HFF-Myc (cell line): Measurements from ENCODE around the gene MARVELD3.
"Not testable (repeated sequence)": the region's sequence is repeated elsewhere in the genome, so short reads cannot be mapped to it uniquely, and the experiment has no call there.

Experiments
- DNase-seq: peaks from one replicate; pipeline ENCODE4 v3.0.0-alpha.2; 2011; ENCODE audit warnings: low read depth; ENCODE audit errors: extremely low read depth
- H3K4me3 ChIP-seq: replicated peaks from 2 replicates; pipeline ENCODE4 v1.5.1; 2011; ENCODE audit warnings: low read depth, mild to moderate bottlenecking, control low read depth, low read length
- TF ChIP-seq, protein P1 (sequence below): IDR thresholded peaks from 2 replicates; pipeline ENCODE4 v1.5.1; 2012; ENCODE audit warnings: mild to moderate bottlenecking, low read depth, low read length, control low read depth; ENCODE audit errors: missing control alignments

Gene MARVELD3

DNA sequence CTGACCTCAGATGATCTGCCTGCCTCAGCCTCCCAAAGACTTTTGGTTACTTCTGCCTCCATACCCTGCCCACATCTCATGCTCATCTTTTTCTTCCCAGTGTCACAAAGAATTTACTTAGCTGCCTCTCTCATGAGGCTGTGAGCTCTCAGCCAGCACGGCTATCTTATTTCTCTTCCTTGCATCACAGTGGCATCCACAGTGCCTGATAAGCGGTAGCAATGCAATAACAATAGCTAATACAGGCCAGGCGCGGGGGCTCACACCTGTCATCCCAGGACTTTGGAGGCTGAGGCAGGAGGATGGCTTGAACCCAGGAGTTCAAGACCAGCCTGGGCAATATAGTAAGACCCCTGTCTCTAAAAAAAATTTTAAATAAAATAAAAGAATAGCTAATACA, 15.5 kb upstream of the MARVELD3 start:
- TF ChIP-seq, protein P1, sequence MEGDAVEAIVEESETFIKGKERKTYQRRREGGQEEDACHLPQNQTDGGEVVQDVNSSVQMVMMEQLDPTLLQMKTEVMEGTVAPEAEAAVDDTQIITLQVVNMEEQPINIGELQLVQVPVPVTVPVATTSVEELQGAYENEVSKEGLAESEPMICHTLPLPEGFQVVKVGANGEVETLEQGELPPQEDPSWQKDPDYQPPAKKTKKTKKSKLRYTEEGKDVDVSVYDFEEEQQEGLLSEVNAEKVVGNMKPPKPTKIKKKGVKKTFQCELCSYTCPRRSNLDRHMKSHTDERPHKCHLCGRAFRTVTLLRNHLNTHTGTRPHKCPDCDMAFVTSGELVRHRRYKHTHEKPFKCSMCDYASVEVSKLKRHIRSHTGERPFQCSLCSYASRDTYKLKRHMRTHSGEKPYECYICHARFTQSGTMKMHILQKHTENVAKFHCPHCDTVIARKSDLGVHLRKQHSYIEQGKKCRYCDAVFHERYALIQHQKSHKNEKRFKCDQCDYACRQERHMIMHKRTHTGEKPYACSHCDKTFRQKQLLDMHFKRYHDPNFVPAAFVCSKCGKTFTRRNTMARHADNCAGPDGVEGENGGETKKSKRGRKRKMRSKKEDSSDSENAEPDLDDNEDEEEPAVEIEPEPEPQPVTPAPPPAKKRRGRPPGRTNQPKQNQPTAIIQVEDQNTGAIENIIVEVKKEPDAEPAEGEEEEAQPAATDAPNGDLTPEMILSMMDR = no peak
- DNase-seq = no peak
- H3K4me3 ChIP-seq = no peak overlapping the region

DNA sequence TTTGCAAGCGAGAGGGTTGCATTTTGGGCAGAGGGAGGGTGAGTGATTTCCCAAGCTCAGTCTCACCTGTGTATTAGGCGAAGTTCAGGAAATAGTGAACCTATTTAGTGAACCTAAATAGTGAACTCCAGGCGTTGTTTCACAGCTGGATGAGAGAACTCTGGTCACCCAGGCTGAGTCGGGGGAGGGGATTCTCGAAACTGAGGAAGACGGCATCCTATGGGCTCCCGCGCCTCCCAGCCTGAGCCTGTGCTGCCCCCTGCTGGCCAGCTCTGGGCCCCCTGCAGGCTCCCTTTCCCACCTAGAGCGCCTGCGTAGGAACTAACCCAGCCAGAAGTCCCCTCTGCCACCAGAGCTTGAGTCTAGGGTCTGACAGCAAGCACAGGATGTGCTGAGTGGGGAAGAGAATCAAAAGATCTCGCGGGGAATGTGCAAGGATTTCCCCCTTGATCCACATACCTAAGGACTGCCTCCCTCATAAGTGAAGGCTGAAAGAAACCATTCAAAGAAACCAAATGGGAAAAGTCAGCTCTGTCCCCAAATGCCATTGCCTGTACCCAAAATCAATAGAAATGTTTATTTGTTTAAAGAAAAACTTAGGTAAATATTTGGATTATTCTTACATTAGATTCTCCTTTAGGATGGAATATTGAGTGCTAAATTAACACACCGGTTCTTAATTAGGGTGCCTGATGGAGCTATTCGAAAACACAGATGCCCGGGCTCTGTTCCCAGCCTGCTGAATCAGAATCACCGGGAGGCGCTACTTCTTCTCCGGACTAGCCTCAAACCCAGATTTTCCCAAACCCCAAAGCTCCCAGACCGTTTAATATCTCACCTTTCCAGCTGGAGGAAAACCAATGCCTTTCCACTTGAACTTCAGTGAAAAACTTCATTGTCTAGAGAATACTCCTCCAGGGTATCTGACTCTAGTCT, 14.8 kb upstream of the MARVELD3 start:
- TF ChIP-seq, protein P1 = peak; percentile 87
- H3K4me3 ChIP-seq = no peak overlapping the region
- peak; percentile 16 for DNase-seq

DNA sequence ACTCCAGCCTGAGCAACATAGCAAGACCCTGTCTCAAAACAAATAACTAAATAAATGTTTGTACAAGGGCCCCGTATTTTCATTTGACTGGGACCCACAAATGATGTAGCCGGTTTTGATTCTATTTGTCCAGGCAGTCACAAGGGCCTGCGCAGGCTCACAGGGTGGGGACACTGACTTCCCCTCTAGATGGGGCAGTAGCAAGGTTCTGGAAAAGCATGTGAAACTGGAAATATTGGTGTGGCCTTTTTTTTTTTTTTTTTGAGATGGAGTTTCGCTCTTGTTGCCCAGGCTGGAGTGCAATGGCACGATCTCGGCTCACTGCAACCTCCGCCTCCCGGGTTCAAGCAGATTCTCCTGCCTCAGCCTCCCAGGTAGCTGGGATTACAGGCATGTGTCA, 11.0 kb upstream of the MARVELD3 start:
- DNase-seq, H3K4me3 ChIP-seq: not testable (repeated sequence)

DNA sequence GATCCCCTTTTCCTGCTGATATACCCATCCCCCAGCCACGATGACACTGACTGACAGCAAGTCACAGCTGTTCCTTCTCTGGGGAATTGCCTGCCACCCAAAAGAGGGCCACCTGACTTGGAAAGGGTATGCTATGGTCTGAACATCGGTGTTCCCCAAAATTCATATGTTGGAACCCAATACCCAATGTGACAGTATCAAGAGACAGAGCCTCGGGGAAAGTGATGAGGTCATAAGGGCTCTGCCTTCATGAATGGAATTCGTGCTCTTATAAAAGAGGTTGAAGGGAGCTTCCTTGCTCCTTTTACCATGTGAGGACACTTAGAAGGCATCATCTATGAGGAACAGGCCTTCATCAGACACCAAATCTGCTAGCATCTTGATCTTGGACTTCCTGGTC, 7.6 kb upstream of the MARVELD3 start:
- TF ChIP-seq, protein P1 = no peak
- no peak overlapping the region for H3K4me3 ChIP-seq
- no peak for DNase-seq

DNA sequence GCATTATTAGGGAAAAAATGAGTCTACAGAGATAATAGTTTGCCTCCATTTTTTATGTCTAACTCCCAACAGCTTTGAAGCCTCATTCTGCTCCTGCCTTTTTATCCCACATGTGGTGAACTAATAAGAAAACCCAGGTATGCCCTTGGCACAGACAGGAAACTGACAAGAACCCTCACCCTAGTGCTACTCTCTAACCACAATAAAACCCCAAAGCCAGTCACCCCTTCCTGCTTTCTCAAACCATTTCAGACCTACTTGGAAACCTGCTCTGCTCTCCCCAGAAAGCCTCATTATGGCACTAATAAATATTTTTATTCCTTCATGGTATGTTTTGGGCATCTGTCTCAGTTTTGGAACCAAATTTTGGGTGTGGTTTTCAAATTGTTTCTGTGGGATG, 3.9 kb upstream of the MARVELD3 start:
- no peak overlapping the region for H3K4me3 ChIP-seq
- no peak for DNase-seq
- TF ChIP-seq, protein P1 = no peak

DNA sequence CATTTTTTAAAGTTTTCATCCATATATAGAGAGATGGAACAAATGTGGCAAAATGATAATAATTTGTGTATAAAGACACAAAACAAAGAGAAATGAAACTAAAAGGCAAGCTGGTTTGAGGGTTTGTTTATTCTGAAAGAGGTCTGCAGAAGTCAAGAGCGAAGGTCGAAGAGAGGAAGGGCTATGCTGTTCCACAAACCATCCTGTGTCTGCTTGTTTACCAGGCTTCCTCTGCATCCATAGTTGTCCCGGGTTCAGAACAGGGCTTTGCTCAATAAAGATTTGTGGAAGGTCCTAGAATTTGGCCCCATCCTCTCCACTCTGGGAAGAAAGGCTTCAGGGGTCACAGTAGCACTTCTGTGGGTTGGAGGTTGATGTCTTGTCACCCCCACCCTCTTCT, 2.4 kb upstream of the MARVELD3 start:
- no peak for DNase-seq
- no peak overlapping the region for H3K4me3 ChIP-seq
- TF ChIP-seq, protein P1 = no peak

DNA sequence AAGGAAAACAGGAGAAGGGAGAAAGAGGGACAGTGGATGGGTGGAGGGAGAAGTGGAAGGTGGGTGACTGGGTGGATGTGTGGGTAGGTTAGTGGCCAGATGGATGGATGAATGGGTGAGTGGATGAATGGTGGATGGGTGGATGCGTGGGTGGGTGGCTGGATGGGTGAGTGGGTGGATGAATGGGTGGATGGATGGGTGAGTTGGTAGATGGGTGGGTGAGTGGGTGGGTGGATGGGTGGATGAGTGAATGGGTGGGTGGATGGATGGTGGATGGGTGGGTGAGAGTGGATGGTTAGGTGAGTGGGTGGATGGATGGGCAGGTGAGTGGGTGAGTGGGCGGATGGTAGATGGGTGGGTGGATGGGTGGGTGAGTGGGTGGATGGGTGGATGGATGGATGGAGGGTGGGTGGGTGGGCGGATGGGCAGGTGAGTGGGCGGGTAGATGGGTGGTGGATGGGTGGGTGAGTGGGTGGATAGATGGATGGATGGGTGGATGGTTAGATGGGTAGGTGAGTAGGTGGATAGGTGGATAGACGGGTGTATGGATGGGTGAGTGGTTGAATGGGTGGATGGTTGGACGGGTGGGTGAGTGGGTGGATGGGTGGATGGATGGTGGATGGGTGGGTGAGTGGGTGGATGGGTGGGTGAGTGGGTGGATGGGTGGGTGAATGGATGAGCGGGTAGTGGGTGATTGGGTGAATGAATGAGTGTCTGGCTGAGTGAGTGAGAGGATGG, 702 bp upstream of the MARVELD3 start:
- TF ChIP-seq, protein P1 = no peak
- DNase-seq = no peak
- no peak overlapping the region for H3K4me3 ChIP-seq
